ENCODE data around the gene BLOC1S1.

BLOC1S1 gene

DNA sequence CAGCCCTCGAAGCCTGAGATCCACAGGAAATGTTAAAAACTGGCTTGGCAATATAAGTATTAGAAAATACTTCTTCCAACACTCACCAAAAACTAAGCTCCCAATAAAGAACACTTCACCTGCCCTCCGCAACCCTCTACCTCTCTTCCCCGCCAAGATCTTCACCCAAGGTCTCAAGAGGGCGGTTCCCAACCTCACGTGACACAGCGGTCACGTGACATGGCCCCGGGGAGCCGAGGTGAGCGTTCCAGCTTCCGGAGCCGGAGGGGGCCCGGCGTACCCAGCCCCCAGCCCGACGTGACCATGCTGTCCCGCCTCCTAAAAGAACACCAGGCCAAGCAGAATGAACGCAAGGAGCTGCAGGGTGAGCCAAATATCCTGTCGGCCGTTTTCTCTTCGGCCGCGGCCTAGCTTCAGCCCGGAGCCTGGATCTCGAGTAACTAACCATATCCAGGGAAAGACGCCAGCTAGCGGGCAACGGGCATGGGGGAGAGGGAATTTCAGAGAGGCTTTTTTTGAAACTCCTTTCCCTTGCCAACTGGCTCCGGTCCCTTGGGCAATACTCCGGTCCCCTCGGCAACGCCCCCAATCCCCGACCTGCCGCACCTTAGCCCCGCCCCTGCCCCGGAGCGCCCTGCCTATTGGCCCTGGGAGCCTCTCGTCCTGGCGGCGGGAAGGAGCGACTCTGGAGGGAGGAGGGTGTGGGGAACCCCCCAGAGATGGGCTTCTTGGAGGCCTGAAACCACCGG lies at the start of gene BLOC1S1:
TSS of gene BLOC1S1 (plus strand) at position 214 of the 749 bp plus-strand sequence. CDS start at position 220, 6 bp downstream.
- DNase-seq (ENCODE audit: low spot score): peak; percentile 96

DNA sequence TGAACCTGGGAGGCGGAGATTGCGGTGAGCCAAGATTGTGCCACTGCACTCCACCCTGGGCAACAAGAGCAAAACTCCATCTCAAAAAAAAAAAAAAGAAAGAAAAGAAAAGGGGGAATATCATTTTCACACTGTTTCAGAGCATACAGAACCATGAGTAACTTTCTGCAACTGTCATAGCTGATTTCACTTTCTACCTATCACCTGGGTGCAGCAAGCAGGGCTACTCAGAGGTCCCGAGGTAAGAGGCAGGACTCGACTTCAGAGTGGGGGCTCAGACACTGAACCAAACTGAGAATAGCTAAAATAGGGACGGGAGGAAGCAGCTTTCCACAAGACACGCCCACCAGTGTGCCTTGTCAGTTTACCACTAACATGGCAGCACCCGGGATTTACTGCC lies 49.3 kb upstream of the BLOC1S1 start:
- no peak for DNase-seq (ENCODE audit: low spot score)

DNA sequence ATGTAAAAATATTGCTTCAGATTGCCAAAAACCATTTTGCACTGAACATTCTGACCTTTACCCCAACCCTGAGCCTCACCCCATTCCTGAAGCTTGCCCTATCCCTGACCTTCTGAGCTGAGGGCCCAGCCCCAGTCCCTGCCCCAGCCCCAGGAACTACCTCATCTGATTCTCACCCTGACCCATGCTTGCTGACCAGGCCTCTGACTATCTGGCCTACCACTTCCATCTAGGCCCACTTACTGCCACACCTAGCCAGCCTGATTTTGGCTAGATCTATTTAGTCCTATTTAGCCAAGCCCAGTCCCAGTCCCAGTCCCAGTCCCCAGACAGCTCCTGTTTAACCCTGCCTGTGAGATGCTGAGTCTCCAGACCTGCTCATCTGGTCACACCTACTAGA lies 45.6 kb upstream of the BLOC1S1 start:
- no peak for DNase-seq (ENCODE audit: low spot score)

DNA sequence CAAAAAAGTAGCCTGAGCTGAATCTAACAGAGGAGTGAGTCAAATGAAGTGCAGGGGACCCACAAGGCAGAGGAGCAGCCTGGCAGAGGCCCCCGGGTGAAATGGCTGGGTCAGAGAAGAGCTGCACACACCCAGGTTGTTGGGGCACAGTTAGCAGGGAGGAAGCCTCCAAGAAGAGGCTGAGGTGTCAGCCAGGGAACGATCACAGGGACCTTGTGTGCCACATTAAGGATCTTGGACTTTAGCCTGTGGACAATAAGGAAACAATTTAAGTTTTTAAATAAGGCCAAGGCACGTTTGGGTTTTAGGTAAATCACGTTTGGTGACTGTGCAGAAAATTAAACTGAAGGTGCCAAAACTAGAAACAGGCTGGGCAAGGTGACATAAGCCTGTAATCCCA lies 44.1 kb upstream of the BLOC1S1 start:
- no peak for DNase-seq (ENCODE audit: low spot score)

DNA sequence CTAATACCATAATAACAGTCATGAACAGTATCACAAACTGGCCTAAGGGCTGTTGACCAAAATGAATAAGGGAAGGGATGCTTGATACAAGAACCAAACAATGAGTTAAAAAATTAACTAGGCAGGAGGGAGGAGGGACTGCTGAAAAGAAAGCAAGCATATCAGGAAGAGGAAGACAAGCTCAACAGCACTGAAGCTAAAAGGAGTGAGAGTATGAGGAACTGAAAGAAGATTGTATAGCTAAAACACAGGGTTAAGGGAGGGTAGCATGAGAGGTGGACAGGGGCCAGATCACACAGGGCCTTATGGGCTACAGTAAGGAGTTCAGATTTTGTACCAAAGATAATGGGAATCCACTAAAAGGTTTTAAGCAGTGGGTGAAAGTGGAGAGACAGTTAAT lies 42.2 kb upstream of the BLOC1S1 start:
- no peak for DNase-seq (ENCODE audit: low spot score)

DNA sequence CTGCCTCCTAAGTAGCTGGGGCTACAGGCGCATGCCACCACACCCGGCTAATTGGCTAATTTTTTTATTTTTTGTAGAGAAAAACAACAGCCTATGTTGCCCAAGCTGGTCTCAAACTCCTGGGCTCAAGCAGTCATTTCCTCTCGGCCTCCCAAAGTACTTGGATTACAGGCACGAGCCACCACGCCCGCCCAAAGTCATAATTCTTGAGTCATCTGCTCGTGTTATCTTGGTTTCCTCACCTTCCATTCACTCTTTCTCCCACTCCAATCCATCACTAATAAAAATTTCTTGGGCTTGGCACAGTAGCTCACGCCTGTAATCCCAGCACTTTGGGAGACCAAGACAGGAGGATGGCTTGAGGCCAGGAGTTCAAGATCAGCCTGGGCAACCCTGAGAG lies 40.2 kb upstream of the BLOC1S1 start:
- no peak for DNase-seq (ENCODE audit: low spot score)

DNA sequence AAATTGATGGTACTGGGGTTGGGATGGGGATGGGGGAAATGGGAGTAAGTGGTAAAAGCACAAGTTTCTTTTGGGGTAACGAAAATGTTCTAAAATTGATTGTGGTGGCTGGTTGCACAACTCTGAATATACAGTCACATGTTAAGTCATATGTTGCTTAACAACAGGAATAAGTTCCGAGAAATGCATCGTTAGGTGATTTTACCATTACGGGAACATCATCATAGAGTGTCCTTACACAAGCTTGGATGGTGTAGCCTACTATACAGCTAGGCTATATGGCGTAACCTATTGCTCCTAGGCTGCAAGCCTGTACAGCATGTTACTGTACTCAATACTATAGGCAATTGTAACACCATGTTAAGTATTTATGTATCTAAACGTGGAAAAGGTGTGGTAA lies 39.1 kb upstream of the BLOC1S1 start:
- no peak for DNase-seq (ENCODE audit: low spot score)

DNA sequence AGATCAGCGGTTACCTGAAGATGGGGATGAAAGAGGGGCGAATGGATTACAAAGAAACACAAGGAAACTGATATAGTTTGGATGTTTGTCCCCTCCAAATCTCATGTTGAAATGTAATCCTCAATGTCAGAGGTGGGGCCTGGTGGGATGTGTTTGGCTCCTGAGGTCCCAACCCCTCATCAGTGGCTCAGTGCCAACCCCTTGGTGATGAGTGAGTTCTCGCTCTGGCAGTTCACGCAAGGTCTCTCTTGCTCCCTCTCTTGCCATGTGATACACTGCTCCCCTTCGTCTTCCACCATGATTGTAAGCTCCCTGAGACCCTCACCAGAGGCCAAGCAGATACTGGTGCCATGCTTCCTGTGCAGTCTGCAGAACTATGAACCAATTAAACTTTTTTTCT lies 36.2 kb upstream of the BLOC1S1 start:
- DNase-seq (ENCODE audit: low spot score): no peak

DNA sequence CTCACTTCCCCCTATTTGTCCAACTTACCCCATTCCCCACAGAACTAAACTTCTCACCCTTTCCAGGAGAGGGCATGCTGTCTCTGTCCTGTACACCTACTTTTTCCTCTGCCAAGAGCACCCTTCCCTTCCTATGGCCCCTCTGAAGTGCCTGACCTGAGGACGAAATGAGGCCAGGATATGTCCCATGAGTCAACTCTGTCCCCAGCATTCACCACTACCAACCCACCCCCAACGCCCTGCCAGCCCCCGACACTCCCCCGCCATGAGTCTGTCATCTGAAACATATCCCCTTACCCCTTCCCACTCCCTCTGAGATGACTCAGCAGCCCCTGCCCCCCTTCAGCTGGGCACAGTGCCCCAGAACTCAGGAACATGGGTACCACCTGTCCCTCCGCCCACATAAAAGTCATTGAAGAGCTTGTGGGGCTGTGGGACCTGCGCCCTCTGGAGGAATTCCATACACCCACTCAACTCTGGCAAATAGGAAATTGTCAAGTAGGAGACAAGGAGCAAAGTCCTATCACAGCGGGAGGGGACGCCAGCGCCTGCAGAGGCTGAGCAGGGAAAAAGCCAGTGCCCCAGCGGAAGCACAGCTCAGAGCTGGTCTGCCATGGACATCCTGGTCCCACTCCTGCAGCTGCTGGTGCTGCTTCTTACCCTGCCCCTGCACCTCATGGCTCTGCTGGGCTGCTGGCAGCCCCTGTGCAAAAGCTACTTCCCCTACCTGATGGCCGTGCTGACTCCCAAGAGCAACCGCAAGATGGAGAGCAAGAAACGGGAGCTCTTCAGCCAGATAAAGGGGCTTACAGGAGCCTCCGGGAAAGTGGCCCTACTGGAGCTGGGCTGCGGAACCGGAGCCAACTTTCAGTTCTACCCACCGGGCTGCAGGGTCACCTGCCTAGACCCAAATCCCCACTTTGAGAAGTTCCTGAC lies 34.4 kb upstream of the BLOC1S1 start:
- DNase-seq (ENCODE audit: low spot score): peak; percentile 89

DNA sequence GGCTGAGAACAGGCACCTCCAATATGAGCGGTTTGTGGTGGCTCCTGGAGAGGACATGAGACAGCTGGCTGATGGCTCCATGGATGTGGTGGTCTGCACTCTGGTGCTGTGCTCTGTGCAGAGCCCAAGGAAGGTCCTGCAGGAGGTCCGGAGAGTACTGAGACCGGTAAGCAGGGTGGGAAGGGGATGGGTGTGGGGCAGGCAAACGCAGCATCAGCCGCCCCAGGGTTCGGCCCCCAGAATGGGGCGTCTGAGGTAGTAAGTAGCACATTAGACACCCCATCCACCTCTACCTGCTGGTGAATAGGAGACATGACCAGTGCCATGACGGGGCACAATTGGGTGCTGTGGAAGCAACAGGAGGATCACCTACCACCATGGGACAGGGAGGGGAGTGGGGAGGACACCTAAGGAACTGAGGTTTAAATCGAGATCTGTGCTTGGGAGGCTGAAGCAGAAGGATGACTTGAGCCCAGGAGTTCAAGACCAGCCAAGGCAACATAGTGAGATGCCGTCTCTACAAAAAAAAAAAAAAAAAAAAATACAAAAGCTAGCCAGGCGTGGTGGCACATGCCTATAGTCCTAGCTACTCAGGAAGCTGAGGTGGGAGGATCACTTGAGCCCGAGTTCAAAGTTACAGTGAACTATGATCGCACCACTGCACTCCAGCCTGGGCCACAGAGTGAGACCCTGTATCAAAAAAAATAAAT lies 33.6 kb upstream of the BLOC1S1 start:
- DNase-seq (ENCODE audit: low spot score): peak; percentile 46

DNA sequence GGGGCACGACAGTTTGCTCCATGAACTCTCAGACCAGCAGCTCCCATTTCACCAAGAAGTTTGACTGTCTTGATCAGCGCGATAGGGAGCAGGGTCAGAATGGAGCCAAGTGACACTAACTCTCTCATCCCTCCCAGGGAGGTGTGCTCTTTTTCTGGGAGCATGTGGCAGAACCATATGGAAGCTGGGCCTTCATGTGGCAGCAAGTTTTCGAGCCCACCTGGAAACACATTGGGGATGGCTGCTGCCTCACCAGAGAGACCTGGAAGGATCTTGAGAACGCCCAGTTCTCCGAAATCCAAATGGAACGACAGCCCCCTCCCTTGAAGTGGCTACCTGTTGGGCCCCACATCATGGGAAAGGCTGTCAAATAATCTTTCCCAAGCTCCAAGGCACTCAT lies 32.2 kb upstream of the BLOC1S1 start:
- DNase-seq (ENCODE audit: low spot score): no peak

DNA sequence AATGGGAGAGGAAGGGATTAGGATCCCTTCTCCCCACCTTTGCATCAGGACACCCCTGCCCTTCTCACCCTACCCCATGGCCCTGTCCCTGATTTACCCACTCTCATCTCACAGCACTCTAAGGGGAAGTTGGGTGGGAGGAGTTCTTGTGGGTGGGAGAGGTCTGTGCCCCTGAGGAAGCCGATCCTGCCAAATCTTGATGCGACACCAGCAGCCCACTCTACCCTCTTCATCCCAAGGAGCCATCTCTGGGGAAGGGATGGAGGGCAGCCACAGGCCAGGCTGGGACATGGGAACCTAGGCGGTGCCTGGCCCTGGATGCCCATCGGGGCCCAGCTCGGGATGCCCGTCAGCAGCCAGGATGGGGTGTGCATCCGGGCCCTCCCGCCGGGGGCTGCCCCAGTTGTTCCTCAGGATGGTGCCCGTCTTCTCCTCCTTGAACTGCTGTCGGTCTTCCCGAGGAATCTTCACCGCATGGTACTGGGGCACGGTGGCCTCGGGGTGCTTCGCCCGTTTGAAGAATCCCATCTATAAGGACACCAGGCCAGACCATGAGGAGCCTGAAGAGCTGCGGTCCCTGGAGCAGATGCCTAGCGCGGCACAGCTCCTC lies 31.0 kb upstream of the BLOC1S1 start:
- no peak for DNase-seq (ENCODE audit: low spot score)

DNA sequence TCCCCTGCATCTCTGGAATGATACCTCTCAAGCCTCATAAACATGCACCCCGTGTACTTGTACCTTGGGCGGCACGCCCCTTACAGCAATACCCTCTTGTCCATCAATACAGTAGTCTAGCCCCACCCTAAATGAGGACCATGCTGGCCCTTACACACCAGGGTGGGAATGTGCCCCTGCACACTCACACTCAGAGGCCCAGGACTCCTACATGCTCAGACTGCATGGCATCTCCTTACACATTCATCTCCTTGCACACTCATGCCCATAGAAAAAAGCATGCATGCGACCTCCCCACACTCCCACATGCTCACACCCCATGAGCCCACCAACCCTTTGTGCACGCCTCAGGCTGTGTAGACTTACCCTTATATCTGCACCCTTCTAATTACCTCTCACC lies 30.2 kb upstream of the BLOC1S1 start:
- DNase-seq (ENCODE audit: low spot score): no peak

DNA sequence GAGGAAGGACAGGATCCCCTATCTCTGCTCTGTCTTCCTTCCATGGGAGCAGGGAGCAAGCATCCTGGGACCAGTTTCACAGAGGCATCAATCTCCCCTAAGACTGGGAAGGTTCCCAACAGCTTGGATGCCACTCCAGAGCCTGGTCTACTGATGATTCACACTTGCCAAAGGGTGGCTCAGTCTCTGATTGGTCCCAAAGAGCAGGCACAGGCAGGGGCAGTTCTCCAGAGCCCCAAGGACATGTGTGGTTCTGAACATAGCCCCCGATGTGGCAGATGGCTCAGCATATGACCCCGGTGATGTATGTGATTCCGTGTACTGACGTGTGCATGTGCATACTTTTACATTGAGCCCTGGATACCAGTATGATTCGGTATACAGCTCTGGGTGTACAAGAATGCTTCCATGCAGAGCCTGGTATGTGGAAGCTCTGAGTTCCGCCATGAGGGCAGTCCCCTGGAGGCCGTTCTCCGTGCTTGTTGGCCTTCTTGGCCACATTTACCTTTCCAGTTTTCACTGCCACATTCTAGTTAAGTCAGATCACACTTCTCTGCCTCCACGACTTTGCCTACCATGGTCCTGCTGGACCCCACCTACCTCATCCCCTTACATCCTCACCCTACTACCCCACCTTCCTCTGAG lies 29.4 kb upstream of the BLOC1S1 start:
- no peak for DNase-seq (ENCODE audit: low spot score)

DNA sequence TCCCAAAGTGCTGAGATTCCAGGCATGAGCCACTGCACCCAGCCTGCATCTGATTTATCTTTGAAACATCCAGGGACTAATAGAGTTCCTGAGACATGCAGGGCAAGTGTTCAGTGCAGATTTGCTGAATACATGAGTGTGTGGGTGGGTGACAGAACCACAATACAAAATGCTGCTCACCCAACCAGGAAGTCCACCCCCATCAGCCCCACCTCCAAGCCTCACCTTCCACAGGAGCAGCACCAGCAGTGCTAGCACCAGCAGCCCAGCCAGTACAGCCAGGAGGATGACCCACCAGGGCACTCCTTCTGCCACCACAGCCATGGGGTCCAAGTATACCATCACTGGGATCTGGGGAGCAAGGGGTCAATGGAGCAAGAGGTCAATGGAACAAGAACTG lies 28.1 kb upstream of the BLOC1S1 start:
- DNase-seq (ENCODE audit: low spot score): no peak

DNA sequence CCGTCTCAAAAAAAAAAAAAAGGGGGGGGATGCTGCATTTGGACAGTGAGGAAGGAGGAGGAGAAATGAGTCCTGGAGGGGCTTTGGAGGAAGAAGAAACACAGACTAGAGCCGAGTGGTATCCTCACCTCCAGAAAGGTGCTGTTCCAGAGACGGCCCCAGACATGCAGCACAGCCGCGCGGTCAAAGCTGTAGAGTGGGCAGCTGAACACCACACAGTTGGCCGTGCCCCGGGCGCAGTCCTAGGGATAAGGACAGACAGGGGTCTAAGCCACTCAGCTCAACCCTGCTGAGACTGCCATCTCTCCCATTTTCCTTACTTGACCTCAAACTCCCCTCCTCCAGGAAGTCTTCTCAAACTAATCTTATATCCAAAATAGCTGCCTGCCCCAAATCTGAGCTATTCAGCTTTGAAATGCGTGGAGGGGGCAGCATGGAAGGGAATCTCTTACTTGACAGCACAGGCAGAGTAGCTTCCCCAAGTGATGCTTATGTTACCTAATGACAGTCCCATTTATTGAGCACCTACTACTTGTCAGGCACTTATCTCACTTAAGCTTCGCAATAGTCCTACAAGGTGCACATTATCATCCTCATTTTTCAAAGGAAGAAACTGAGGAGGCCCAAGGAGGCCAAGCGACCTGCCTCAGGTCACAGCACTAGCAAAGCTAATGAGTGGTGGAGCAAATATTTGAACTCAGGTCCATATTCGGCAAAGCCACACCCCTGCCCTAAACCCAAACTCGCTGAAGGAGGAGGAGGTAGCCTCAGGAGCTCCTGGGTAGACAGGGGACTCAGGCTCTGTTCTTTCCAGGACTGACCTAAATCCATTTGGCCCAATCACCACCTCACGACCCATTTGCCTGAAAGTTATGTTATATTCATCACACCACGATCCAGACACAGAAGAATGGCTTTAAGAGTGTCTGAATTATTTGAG lies 26.9 kb upstream of the BLOC1S1 start:
- no peak for DNase-seq (ENCODE audit: low spot score)

DNA sequence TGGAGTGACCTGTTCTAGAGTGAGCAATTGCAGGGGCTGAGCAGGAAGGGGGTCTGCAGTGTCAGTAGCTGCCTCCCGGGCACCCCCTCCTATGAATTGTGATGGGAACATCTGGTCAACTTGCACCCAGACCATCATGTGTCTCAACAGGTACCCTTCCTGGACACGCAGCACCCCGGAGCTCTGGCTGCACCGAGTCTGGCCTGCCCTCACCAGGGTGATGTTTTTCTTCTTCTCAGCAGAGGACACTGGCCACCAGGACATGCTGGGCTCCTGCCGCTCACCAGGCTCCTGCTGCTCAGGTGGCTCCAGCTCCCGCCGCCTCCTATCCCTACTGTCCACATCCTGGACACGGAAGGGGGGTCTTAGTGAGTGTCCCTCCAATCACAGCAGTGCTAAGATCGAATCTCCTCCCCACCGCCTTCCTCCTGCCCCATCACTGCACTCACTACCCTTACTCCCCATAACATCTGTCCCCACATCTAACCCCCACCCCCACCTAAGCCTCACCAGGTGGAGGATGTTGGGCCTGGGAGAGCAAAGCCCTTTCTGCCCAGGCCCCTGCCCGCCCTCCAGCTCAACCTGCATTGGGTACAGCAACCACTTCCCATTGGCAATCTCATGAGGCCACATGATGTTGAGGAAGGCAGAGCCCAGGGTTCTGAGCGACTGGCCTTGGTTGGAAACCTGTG lies 23.1 kb upstream of the BLOC1S1 start:
- DNase-seq (ENCODE audit: low spot score): no peak

DNA sequence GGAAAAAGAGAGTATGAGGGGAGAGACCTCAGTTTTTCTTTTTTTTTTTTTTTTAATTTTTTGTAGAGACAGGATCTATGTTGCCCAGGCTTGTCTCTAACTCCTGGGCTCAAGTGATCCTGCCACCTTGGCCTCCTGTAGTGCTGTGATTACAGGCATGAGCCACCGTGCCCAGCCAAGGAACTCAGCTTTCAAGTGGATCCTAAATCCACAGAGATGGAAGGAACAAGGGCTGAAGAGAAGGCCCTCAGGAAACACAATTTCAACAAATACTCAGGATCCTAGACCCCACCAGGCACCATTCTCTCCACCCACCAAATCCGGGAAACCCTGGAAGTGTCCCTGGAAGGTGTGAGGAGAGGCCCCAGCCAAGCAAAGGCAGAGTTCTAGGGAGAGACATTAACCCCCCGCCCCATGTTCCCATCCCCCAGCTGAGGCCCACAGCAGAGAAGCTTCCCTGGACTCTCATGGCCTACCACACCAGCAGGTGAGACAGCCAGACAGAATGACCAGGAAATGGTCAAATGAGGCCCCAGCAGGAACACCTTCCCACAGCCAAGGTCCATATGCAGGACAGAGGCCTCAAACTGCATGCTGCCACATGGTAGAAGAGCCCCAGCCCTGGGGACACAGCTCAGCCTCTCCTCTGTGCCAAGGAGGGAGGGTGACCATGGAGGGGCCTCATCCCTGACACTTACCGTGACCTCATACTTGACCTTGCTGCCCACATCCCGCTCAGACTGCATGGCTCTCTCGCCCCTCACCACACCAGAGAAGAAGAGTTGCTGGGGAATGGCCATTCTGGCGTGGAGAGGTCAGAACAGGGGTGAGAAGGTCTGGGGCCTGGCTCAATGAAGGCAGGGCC lies 22.3 kb upstream of the BLOC1S1 start:
- DNase-seq (ENCODE audit: low spot score): no peak

DNA sequence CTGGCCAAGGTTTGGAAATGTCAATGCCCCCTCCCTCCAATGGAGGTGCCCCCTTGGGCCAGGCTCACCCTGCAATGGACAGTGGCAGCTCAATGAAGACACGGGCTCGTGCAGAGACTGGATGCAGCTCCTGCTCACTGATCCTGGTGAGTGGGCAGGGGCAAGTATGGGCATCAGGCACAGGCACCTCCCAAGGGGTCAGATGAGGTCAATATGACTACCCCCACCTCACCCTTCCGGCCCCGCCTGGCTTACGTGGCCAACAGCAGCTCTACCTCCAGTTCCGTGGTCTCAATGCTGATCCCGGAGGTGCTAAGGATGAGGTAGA lies 21.7 kb upstream of the BLOC1S1 start:
- no peak for DNase-seq (ENCODE audit: low spot score)

Measured in HuH-7 (cell line).